GM18868 (cell line): ENCODE results near the gene UBE3C.
"Not testable (repeated sequence)": the region's sequence is repeated elsewhere in the genome, so short reads cannot be mapped to it uniquely, and the experiment has no call there.

Source experiments
- ATAC-seq: cut with Tn5 transposase; IDR thresholded peaks from one replicate; pipeline ENCODE4 v1.9.1; 2021; ENCODE audit warnings: mild to moderate bottlenecking, moderate library complexity; ENCODE audit not compliant: unreplicated experiment

UBE3C gene

DNA sequence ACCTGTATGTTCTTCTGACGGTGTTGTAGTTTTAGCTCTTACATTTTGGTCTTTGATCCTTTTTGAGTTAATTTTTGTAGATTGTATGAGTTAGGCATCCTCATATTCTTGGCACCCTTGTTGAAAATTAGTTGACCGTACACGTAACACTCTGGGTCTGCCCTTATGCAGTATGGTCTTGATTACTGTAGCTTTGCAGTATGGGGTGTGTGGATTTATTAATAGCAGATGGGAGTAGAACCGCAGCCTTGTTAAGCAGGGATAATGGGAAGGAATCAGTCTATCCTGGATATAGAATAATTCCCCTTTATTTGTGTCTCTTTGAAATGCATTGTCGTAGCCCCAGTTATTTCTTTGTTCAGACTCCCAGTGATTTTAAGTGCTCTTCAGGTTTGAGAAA is 95.5 kb downstream of the UBE3C start:
- no peak for ATAC-seq

DNA sequence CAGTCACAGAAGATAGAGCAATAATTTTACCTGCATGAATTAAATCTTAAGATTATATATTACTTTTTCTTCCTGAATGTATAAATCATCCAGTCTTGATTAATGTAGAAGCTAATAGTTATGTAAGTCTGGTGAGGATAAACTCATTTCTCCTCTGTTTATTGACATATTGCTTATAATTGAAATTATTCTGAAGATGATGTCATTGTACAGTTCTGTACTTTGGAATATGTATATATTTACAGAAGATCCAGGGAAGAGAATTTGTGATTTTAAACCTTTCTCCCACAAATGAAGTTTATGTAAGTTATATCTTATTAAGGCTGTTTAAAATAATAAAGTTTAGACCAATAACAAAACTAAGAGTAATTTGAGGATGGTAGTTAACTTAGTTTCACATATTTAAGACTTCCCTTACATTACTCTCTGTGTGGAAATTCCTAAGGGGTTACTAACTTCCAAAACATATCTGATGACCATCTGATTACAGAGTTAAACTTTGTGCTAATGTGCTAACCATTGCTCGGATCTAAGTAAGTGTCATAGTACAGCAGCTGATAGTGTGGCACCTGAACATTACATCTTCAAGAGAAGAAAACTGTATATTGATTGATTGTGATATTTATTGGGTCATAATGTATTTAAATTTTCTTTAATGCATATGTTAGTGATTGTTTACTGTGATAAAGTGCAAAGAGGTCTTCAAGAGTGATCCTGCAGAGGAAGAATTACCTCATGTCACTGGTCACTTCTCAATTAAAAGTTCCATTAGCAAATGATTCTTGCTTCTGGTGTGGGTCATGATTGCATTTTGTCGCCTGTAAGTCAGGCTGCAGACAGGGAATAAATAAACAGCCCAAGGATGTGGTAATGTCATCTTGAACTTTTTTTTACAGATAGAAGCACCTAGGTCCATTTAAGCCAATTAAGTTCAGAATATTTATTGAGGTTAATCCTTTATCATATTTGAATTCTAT is 96.9 kb downstream of the UBE3C start:
- no peak for ATAC-seq

DNA sequence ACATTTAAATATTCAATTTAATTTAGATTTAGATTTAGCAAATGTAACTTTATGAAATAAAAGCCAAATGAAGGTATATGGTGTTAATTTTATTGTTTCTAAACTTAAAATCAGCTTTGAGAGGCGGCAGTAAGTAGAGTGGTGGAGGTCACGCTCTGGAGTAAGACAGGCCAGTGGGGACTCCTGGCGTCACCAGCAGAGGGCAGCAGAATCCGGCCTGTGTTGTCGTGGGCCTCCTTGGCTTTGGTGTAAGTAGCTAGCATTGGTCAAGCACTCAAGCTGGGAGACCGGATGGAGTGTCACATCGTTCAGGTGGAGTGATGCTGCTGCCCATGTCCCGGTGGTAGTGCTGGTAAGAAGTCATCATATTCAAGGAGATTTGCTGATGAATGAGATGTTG is 99.4 kb downstream of the UBE3C start:
- ATAC-seq, result no peak

DNA sequence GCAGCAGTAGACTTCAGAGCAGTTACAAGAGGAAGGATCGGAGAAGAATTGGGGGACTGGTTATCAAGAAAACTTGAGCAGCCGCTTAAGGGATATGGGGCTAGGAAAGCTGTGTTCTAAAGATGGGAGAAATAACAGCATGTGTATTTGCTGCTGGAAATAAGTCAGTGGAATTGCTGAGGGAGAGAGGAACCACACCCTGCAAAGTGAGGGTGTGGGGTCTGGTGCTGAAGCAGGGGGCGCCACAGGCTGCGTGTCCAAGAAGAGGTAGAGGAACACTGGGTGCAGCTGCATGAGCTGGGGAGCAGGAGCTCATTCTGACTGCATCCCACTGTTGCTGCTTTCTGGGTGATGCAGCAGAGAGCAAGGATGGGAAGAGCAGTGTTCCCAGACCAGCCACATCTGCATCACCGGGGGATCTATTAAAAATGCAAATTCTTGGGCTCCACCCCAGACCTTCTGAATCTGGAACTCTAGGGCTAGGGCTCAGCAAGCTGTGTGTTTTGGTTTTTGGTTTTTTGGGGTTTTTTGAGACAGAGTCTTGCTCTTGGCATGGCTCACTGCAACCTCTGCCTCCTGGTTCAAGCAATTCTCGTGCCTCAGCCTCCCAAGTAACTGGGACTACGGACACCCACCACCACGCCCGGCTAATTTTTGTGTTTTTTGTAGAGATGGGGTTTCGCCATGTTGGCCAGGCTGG is 101.0 kb downstream of the UBE3C start:
- no peak for ATAC-seq

DNA sequence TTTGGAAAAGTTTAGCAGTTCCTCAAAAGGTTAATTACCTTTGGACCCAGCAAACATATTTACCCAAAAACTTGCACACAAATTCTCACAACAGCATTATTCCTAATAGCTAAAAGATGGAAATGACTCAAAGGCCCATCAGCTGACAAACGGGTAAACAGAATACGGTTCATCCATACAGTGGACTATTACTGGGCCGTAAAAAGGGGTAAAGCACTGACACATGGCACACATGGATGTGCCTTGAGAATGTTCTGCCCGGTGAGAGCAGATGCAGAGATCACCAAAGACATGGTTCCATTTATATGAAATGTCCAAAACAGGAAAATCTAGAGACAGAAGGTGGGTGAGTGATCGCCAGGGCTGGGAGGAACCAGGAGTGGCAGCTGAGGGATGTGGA is 102.9 kb downstream of the UBE3C start:
- ATAC-seq, result no peak

DNA sequence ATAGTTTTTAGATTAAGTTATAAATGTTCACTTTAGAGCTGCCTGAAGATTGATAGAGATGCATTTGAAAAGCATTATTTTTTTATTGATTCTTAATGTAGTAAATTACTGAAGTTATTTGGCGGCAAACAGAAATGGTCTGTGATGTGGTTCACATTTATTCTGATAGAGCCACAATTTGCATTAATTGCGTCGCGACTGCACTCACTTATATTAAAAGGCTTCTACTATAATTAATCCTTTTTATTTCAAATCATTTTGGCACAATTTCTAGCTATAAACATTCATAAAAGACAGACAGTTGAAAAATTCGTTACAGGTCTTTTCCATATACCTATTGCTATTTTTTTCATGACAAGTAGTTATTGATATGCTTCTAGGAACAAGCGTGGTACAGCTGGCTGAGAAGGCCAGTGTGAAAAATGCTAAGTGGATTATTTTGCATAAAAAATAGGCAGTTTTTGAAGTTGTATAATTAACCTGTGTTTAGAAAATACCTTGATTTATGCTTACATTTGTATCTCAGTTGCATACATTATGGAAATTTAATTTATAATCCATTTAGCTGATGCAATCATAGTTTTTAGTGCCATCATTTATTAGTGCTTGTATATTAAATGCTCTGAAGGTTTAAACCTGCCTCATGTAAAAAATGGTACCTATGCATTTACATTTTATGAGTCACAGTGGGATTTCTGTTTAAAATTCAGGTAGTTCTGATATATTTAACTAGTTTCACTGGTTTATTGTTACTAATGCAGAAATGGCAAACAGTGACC is 106.0 kb downstream of the UBE3C start:
- ATAC-seq, result no peak

DNA sequence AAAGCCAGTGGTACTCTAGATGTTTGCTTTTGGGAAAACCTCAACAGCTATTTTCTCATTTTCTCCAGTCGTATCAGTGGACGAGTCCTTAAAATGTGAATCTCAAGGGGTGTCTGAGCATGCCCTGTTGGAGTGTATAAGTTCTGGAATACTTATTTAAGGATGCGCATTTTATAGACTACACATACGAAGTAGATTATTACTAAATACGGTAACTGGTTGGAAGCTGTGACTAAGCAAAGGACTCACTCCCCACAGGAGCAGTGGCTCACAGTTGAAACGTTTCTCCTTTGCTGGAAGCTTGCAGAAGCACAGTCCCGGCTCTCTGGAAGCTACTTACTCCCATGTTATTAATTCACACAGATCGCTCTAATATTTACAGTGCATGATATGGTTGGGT is 107.3 kb downstream of the UBE3C start:
- no peak for ATAC-seq

DNA sequence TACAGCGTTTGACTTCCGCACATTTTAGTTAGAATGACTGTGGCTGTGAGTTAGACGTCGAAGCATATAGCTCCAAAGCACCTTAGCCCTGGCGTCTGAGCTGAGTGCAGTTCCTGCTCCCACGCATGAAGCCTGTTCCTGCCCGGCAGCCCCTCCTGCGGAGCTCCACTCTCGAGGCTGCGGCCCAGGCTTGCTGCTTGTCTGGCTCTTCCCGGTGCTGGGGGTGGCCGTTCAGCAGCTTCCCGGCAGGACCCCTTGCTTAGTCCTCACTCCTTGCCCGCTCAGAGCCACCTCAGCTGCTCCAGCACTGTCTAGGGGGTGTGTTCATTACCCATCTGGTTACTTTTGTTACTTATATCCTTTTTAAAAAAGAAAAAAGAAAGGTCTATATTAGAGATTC is 109.9 kb downstream of the UBE3C start:
- ATAC-seq, result no peak

DNA sequence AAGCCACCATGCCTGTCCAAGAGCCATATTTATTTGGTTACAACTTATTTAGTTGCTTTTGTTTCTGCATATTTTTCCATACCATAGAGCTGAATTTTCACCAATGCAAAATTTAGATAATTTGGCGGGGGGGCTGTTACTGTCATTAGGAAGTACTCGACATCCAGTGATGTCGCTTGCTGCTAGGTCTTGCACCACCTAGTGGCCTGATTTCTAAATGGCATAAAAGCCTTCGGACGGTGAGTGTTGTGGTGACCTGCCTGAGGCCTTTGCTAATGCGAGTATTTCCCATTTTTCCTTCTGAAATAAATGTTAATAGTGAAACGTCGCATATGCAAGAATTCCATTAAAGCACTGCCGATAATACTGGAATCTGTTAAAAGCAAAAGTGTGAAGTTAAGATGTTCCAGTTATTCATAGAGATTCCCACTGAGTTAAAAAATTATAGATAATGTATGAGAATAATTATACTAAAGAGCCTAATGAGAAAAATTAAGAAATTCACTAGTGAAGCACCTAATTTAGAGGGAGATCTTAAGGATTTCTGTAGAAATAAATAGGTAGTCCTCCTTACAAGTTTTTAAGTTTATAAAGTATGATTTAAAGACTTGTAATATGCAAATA is 112.0 kb downstream of the UBE3C start:
- peak; percentile 81 for ATAC-seq

DNA sequence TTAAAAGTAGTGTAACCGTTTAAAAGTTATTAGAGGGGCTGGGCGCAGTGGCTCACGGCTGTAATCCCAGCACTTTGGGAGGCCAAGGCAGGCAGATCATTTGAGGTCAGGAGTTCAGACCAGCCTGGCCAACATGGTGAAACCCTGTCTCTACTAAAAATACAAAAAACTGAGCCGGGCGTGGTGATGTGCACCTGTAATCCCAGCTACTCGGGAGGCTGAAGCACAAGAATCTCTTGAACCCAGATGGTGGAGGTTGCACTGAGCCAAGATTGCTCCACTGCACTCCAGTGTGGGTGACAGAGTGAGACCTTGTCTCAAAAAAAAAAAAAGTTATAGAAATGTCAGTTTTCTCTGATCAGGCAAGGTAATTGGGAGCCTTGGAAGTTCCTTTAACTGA is 113.1 kb downstream of the UBE3C start:
- ATAC-seq, result not testable (repeated sequence)

DNA sequence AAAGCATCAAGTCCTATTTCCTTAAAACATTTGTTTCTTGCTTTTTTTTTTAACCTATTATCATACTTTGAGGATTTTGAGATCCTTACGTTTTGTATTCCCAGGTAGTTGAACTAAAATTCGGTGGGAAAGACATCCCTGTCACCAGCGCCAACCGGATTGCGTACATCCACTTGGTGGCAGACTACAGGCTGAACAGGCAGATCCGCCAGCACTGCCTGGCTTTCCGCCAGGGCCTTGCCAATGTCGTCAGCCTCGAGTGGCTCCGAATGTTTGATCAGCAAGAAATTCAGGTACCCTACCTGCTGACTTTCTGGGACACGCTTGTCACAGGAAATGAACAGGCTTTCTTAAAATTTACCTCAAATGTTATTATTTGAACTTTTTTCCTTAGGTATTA is 115.1 kb downstream of the UBE3C start:
- no peak for ATAC-seq

DNA sequence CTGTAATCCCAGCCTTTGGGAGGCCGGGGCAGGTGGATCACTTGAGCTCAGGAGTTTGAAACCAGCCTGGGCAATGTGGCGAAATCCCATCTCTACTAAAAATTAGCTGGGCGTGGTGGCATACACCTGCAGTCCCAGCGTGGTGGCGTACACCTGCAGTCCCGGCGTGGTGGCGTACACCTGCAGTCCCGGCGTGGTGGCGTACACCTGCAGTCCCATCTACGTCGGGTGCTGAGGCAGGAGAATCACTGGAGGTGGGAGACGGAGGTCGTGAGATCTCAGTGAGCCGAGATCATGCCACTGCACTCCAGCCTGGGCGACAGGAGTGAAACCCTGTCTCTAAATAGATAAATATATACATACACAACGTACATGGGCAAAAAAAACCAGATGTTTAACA is 116.1 kb downstream of the UBE3C start:
- not testable (repeated sequence) for ATAC-seq

DNA sequence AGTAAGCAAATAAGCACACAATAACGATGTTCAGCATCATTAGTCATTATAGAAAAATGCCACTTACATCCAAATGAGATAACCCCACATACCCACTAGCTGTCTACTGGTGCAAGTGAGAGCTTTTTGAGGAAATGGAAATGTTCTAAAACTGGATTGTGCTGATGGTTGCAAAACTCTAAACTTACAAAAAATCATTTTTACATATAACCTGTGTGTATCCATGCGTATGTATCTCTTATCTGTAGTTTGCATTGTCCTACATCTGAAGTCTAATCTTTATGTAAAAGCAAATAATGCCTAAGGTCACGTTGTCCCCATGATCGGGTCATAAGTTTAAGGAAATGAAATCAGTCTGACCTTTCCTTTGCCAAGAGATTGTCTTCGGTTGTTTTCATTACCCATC is 116.5 kb downstream of the UBE3C start:
- no peak for ATAC-seq

DNA sequence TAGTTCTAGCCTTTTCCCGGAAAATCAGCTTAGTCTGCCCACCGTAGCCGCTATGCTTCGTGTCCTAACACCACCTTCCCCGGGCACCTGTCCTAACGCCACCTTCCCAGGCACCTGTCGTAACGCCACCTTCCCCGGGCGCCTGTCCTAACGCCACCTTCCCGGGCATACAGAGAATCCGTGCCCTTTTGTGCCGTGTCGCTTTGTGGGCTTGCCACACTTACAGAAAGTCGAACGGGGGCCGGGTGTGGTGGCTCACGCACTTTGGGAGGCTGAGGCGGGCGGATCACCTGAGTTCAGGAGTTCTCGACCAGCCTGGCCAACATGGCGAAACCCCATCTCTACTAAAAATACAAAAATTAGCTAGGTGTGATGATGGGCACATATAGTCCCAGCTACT is 124.4 kb downstream of the UBE3C start:
- ATAC-seq, result no peak

DNA sequence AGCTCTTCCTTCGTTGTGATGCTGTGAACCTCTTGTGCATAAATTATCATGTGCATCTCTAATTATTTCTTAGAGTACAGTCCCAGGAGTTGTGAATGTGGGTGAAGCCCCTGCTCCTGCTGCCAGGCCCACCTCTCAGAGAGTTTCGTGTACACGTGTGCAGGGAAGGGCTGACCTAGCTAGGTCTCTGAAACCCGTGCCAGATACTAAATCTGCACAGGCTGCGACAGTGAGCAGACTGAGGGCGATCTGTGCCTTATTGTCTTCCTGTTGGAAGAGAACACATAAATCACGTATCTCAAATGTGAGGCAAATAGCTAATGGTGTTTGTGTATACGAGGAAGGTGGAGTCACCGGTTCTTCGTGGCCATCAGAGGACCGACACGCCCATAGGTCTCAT is 126.3 kb downstream of the UBE3C start:
- ATAC-seq, result no peak

DNA sequence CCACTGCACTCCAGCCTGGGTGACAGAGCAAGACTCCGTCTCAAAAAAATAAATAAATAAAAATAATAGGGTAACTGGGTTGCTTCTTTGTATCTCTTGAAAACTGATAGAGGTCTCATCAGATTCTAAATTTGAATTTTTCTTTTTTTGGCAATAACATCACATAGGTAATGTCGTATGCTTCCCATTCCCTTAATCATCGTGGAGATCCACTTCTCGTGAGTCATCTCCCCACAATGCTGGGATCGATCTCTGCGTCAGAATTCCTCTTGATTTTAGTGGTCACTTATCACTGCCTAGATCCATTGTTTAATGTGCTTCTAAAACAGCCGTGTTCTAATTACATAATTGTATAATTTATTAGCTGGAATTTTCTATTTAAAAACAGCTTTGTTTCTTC is 127.5 kb downstream of the UBE3C start:
- no peak for ATAC-seq

DNA sequence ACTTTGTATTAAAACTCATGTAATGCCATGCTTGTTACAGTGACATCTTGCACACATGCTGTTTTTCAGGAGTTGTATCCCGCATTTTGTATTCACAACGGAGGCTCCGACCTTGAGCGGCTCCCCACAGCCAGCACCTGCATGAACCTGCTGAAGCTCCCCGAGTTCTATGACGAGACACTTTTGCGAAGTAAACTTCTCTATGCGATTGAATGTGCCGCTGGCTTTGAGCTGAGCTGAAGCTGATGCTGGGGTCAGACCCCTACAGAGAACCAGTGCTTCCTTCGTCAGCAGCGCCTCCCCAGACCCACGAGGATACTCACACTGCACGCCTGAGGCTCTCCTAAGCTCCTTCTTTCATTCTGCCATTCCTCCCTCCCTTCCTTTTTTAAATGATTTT is 128.8 kb downstream of the UBE3C start:
- ATAC-seq, result no peak

DNA sequence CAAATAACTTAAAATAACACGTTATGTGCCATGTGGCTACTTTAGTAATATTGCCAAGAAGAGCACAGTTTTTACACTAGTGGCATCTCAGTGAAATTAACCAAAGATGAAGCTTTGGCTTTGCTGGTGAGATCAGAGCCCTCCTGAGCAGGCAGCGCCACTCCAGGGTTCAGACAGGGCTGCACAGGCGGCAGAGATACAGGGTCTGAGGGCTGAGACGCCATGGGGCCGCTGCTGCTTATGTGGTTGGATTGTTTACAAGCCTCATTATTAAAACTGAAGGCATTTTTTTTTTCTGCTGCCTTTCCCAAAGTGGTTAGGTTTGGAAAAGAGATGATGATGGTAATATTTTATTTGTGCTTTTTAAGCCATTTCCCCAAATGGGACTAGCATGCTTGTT is 129.2 kb downstream of the UBE3C start:
- no peak for ATAC-seq

DNA sequence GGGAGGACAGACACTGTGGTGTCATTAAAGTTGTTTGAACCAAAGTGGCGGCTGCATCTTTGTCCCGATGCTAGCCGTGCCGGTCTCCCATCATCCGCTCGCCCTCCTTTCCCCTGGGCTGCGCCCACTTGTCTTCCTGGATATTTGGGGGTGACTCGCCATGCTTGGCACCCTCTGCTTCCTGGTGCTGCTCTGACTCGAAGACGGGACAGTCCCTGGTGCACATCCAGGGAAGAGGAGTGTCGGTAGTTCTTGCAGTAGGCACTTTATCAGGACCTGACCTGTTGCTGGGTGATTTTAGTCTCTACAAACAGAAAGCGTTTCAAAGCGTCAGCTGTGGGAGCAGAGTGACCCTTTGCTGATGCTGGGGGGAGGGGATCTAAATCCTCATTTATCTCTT is 129.8 kb downstream of the UBE3C start:
- ATAC-seq, result no peak

DNA sequence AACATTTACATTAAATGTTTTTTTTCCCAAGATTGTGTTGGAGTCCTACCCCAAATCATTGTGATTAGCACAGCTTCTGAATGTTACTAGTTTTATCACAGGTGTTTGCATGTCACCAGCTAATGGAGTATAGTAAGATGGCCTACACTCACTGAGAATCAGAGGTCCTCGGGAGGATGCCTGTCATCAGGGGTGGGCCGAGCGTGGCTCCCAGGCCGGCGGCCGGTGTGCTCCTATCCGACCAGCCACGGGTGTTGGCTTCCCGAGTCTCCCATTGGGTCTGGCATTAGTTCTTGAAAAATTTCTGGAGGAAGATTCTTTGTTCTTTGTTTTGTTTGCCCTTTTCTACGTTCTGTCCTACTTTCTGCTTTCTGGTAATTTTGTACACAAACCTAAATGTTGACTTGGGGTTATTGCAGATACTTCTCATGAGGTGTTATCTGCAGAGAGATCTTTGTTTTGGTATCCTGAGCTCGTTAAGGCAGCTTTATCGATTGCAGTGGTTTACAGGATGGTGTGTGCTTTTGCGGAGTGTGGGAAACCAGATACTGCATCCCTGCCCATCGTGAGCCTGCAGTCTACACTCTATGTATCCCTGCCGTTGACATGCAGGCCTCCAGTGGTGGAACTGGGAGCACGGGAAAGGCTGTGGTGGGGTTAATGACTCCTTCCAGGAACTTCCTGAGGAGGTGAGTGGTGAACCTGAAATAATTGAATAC is 130.8 kb downstream of the UBE3C start:
- no peak for ATAC-seq
